Midbrain (tissue), 1 donor: ENCODE results near the gene SCARB2.

Source experiments
- DNase-seq: peaks from one replicate; lab custom pipeline; 2025; lab: John Stamatoyannopoulos, UW

Gene SCARB2

DNA sequence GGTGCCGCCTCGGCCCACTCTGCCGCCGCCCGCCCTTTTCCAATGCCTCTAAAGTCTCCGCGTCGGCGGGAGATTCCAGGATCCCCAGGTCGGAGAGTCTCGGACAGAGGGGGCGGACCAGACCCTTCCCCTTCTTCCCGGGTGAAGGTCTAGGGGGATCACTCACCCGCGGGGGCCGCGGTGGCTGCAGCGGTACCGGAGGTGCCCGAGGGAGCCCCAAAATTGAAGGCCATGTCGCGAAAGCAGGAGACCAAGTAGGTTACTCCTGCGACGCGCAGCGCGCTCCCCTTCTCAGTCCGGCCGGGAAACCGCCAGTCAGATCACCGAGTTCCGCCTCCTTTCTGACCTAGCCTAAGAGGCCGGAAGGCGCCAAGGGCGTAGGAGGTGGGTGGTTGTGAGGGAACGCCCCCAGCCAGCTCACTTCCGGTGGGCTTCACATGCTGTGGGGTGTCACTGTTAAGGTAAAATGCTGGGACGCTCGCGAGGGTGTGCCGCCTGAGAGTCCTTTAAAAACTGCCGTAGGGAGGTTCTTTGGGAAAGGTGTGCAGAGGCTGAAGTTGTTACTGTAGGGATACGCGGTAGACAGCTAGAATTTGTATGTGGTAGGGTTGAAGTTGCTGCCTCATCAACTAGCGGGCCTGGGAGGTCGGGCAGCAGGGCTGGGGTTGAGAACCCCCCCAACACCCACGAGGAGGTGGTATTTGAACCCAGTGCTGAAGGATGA is 65.3 kb downstream of the SCARB2 start, which contains the start of gene NUP54:
Gene NUP54, minus strand, starts transcription at position 256 of the 724 bp plus-strand sequence. Its CDS starts 23 bp downstream, at position 233.
- DNase-seq, result peak; percentile 95

DNA sequence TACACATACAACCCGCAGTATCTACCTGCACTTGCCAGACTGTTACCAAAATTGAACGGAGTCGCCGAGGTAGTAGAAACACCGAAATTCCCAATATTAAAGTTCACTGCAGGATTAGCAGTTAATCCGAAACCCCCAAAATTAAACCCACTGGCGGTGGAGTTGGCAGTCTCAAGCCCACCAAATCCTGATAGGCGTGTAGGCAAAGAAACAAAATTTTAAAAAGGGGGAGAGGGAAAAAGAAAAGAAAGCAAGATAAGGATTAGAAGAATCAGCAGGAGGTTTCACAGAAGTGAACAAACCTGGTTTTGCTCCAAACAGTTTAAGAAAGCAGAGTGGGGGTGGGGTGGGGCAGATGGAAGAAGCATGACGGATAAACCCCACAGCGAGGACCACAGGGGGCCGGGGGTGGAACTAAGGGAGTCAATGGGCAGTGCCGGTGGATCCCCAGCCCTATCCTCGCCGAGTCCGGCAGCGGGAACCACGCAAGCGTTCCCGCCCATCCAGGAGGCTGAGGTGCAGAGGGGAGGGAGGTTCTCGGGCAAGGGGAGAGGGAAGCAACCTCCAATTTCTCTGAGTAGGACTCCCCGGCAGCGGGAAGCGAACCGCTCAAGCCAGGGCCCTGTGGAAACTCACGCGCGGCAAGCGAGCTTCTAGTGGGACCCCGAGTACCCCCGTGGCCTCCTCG is 66.0 kb downstream of the SCARB2 start:
- peak; percentile 26 for DNase-seq

DNA sequence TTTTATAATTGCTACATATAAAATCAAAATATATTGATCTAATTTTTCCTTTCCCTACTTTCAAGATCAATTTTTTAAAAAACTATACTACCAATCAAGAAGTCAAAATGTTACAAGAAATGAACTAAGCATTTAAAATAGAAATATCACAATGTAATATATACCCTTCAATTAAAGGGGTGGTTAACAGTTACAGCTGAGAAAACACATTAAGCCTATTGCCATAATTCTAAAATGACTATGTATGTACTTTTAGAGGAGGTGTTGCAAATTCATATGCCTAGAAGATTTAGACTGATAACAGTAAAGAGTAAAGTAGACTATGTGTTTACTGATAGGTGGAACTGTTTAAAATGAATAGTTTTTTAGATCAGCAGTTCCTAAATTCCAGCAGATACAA is 69.1 kb downstream of the SCARB2 start:
- DNase-seq, result no peak

DNA sequence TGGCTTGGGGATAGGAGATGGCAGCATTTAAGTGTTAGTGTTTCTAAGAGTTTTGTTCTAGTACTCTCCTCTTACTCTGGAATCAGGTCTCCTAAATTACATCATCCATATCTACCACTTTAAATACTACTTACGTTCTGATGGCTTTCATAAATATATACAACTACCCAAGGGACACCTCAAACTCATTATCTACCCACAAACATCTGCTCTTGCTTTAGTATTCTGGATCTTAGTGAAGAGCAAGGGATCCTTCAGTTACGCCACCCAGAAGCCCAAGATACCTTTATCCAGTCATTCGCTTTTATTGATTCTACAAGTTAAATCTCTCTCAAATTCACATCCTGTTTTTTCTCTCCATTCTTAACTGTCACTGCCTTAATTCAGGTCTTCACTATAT is 72.4 kb downstream of the SCARB2 start:
- no peak for DNase-seq

DNA sequence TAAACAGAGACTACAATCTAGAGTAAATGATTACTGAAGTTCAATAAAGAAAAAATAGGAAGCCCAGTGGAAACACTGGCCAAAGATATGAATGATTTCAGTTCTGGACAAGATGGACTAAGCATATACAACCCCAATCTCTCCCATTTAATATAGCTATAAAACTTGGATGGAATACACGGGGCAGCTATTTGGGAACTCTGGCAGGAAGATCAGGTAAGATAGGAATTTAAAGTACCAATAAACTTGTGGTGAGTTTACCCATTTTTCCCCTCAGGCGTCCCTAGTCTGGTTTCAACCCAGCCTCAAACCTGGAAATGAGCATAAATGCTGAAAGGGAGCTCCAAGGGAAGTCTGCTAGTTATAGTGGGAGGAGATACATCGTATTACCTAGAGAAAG is 85.9 kb downstream of the SCARB2 start:
- DNase-seq, result no peak

DNA sequence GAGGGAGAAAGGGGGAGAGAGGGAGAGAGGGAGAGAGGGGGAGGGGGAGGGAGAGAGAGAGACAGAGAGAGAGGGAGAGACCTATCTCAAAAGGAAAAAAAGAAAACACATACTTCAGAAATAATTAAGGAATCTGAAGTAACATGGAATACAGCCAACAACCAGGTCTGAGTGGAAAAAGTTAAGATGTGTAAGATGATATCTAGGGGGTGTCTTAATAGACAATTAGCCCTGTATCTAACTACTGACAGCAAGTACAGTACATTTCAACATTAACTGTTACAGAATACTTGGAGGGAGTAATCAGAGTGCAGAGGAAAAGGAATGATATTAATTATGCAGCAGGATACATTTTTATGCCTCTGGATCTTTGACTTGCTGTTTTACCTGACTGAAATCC is 87.8 kb downstream of the SCARB2 start:
- no peak for DNase-seq

DNA sequence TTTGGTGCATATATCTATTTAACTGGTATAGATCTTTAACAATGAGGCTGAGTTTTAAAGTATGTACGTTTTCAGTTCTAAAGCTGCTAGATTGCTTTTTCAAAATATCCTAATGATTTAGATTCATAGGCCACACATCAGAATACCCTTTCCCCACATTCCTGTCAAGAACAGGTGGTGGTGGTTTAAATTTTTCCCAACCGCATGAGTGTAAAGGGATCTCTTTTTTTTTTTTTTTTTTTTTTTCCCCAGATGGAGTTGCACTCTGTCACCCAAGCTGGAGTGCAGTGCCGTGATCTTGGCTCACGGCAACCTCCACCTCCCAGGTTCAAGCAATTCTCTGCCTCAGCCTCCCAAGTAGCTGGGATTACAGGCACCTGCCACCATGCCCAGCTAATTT is 93.4 kb downstream of the SCARB2 start:
- DNase-seq, result no peak

DNA sequence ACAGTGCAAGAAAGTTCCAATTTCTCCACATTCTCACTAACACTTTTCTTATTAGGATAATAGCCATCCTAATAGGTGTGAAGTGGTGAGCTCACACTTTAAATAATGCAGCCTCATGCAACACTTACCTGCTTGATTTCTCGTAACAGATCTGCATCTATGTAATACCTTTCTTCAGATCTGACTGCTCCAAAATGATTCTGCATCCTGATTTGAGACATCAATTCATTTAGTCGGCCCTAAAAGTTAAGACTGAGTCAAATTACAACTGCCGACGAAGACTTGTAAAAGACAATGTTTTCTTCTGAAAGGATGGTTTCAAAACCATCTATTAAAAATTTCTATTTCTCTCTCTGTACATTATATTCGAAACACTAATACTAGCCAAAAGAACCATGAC is 96.1 kb downstream of the SCARB2 start:
- no peak for DNase-seq

DNA sequence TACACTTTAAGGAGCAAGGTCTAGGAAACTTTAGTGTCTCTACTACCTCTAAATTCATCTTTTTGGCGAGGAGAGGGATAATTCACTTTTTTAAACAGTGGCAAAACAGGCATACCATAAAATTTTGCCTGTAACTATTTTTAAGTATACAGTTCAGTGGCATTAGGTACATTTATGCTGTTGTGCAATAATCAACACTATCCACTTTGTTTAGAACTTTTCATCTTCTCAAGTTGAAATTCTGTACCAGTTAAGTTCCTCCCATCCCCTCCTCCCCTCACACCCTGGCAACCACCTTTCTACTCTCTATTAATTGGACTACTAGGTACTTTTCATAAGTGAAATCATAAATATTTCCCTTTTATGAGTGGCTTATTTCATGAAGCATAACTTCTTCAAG is 96.8 kb downstream of the SCARB2 start:
- DNase-seq, result no peak
